ENCODE results near the gene SYNE1.
A peak's percentile ranks its signal among the peaks of the same experiment; 100 is the strongest.

DNA sequence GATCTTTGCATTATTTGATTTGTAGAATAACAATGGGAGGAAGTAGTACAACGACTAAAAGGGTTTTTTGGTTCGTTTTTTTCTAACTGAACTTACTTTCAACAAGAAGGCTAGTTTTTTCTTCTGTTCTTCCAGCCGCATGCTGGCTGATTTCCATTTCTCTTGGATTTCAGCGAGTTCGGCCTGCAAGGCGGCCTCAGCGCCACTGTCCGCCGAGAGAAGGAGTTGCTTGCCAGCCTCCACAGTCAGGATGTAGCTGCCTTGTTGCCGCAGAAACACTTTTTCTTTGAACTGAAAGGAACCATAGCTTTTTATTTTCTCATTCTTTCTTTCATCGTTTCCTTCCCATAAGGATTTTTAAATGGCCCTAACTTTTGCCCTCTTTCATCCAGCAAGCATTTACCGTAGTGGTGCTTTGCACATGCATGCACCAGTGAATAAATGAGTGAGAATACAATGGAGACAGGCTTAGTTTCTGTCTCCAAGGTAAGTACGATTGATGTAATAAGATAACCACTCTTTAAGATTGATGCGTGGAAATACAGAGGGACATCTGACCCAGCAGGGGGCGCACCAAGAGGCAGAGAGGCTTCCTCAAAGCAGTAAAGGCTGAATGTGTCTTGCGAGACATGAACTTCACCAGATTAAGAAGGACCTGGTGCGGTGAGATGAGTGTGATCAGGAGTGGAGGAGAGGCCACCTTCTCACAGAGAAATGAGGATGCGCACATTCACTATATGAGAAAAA, 430.9 kb downstream of the SYNE1 start:
- TF ChIP-seq, protein P1, sequence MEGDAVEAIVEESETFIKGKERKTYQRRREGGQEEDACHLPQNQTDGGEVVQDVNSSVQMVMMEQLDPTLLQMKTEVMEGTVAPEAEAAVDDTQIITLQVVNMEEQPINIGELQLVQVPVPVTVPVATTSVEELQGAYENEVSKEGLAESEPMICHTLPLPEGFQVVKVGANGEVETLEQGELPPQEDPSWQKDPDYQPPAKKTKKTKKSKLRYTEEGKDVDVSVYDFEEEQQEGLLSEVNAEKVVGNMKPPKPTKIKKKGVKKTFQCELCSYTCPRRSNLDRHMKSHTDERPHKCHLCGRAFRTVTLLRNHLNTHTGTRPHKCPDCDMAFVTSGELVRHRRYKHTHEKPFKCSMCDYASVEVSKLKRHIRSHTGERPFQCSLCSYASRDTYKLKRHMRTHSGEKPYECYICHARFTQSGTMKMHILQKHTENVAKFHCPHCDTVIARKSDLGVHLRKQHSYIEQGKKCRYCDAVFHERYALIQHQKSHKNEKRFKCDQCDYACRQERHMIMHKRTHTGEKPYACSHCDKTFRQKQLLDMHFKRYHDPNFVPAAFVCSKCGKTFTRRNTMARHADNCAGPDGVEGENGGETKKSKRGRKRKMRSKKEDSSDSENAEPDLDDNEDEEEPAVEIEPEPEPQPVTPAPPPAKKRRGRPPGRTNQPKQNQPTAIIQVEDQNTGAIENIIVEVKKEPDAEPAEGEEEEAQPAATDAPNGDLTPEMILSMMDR (IDR thresholded peaks at IDR 0.05 in 4 of 5, conservative IDR thresholded peaks at IDR 0.05 in 1 of 5) = peak in 4 of 5 experiments; percentile 25 to 46 (median 33)
- TF ChIP-seq POLR2A (IDR thresholded peaks at IDR 0.05) = no peak
